ENCODE data around the gene CCDC186.

CCDC186 gene

GRCh38 chr10:114173921-114174694 is at the start of gene CCDC186:
Gene CCDC186, minus strand, starts transcription at chr10:114174203. Its CDS starts 10,935 bp downstream, at chr10:114163268.
- in situ Hi-C loops (cut with MboI; ENCODE audit: low pct_unique_long_range_greater_than_20kb, low sequenced_read_pairs), result no loop called here
- peak; percentile 92 for DNase-seq

GRCh38 chr10:114223066-114223465 is 49.1 kb upstream of the CCDC186 start:
- no peak for DNase-seq
- in situ Hi-C loops (cut with MboI; ENCODE audit: low pct_unique_long_range_greater_than_20kb, low sequenced_read_pairs), result no loop called here

DNA sequence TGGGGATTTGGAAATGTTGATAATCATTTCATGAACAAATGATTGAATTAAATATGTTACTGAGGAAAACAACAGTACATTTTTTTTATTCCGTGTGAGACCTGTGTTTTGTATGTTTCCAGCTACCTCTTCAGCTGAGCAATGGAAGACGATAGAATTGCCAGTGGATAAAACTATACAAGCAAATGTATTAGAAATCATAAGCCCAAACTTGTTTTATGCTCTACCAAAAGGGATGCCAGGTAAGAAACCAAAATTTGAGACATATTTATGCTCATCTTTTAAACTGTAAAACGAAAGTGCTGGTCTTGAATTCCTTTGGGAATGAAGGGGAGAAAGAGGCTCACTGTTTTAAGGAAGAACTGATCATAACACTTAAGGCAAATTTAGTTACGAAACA is 47.2 kb upstream of the CCDC186 start:
- in situ Hi-C loops (cut with MboI; ENCODE audit: low pct_unique_long_range_greater_than_20kb, low sequenced_read_pairs), result no loop called here
- no peak for DNase-seq

GRCh38 chr10:114220281-114220680 is 46.3 kb upstream of the CCDC186 start:
- no peak for DNase-seq
- in situ Hi-C loops (cut with MboI; ENCODE audit: low pct_unique_long_range_greater_than_20kb, low sequenced_read_pairs), result no loop called here

DNA sequence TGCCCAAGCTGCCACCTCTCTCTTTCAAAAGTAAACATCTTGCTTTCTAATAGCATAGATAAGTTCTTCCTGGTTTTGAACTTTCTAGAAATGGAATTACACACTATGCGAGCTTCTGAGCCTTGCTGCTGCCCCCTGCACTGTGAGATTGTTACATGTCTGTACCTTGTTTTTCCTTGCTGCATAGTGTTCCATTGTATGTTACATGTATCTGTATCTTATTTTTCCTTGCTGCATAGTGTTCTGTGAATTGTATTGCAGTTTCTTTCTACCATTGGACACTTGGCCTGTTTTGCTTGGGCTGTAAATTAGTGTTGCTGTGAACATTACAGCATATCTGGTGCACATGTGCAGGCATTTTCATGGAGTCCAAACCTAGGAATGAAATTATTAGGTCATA is 41.0 kb upstream of the CCDC186 start:
- in situ Hi-C loops (cut with MboI; ENCODE audit: low pct_unique_long_range_greater_than_20kb, low sequenced_read_pairs), result no loop called here
- no peak for DNase-seq

- DNase-seq, result no peak
- in situ Hi-C loops (cut with MboI; ENCODE audit: low pct_unique_long_range_greater_than_20kb, low sequenced_read_pairs), result no loop called here
Observed at GRCh38 chr10:114212153-114212552, 38.1 kb upstream of the CCDC186 start.

DNA sequence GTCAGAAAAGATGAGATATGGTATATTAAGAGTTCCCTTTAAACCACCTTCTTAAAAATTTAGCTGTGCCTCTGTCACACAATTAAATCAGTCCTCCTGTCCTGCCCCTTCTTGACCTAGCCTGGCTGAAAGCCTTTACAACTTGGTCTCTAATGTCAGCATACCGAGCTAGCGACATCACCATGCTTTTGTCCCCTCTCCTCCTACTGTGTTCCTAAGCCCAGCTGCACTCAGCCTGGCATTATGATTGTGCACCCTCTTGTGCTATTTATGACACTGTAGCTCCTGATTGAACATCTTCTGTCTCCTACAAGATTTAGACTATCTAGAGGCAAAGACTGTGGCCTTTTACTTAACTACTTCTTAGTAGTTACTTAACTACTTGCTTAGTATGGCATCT is 34.3 kb upstream of the CCDC186 start:
- in situ Hi-C loops (cut with MboI; ENCODE audit: low pct_unique_long_range_greater_than_20kb, low sequenced_read_pairs), result no loop called here
- no peak for DNase-seq

DNA sequence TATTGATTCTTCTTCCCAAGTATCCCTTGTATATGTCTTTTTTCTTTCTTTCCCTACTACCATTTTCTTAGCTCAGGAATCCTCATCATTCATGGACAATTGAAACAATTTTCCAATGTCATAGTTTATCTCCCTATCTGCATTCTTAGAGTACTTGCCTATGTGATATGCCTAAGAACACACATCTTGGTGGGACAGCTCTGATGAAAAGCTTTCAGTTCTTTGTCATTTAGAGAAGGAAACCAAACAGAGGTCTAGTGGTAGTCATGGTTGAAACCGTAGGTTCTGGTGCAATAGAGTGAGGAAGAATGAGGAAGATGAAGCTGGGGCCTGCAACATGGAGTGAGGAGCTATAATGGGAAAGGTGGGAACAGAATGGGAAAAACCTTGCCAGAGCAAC is 33.3 kb upstream of the CCDC186 start:
- no peak for DNase-seq
- in situ Hi-C loops (cut with MboI; ENCODE audit: low pct_unique_long_range_greater_than_20kb, low sequenced_read_pairs), result no loop called here

DNA sequence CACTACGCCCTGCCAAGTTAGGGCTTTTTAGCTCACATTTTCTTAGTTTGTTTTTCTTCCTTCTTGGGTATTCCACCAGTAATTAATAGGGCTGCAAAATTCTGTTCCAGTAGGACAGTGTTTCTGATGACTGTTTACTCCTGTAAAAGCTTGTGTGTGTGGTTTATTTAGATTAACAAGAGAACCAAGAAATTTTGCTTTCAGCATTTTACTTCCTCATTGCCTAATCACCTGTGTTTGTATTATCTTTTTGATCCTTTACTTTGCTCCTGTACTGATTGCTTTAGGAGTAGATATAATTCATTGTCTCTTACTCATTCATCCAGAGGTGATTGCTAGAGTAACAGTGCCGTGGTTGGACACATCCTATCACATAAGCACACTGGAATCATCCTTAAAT is 32.9 kb upstream of the CCDC186 start:
- DNase-seq, result no peak
- in situ Hi-C loops (cut with MboI; ENCODE audit: low pct_unique_long_range_greater_than_20kb, low sequenced_read_pairs), result no loop called here

DNA sequence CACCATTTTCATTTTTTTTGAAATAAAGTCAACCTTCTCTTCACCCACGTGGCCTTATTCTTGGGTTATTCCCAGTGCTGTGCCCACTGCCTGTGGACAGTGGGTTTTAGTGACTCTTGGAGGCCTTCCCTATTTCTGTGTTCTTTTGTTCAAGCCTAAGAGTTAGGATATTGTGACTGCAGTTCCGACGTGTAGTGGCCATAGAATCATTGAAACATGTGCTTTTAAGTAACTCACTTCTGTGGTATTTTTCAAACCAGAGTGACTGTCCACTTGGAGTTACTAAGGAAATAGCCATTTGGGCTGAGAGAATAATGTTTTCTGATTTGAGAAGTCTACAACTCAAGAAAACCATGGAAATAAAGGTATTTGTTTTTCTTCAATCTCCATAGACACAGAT is 28.8 kb upstream of the CCDC186 start:
- DNase-seq, result no peak
- in situ Hi-C loops (cut with MboI; ENCODE audit: low pct_unique_long_range_greater_than_20kb, low sequenced_read_pairs), result no loop called here

GRCh38 chr10:114199239-114199638 is 25.2 kb upstream of the CCDC186 start:
- in situ Hi-C loops (cut with MboI; ENCODE audit: low pct_unique_long_range_greater_than_20kb, low sequenced_read_pairs), result no loop called here
- DNase-seq, result no peak

DNA sequence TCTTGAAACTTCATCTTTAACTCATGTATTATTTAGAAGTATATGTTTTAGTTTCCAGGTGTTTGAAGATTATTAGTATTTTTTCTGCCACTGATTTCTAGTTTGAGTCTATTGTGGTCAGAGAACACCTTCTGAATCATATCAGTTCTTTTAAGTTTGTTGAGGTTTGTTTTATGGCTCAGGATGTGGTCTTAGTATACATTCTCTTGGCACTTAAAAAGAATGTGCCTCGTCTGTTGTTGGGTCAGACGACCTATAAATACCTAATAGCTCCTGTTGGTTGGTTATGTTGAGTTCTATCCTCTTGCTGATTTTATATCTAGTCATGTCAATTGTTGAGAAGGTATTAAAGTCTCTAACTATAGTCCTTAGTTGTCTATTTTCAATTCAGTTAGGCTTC is 21.1 kb upstream of the CCDC186 start:
- in situ Hi-C loops (cut with MboI; ENCODE audit: low pct_unique_long_range_greater_than_20kb, low sequenced_read_pairs), result no loop called here
- DNase-seq, result no peak

DNA sequence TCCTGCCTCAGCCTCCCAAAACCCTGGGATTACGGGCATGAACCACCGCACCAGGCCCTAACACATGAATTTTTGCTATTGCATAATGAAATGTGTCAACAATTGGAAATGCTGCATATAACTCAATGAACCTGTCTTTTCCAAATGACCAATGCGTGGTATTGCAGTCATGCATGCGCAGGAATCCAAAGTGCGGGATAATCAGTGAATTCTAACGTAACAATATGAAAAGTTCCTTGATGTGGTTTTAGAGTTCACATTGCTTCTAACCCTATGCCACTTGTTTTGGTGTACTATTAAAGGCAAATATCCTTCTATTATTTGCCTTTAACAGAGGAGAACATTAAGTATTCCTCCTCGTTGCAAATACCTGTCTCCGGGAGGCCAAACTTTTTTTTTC is 15.7 kb upstream of the CCDC186 start:
- in situ Hi-C loops (cut with MboI; ENCODE audit: low pct_unique_long_range_greater_than_20kb, low sequenced_read_pairs), result no loop called here
- no peak for DNase-seq

GRCh38 chr10:114188900-114189299 is 14.9 kb upstream of the CCDC186 start:
- in situ Hi-C loops (cut with MboI; ENCODE audit: low pct_unique_long_range_greater_than_20kb, low sequenced_read_pairs), result no loop called here
- no peak for DNase-seq

DNA sequence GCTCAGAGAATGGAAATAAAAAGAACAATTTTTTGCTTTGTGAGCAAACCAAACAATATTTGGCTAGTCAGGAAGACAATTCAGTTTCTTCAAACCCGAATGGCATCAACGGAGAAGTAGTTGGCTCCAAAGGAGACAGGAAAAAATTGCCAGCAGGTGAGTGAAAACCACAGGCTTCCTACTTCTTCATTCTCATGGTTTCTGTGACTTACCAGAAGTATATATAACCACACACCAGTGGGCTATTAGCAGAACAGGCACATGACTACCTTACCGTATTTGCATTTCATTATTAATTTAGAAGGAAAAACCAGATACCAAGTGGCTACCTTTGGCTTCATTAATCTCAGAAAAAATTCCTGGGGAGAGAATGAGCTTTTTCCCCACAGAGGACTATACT is 14.0 kb upstream of the CCDC186 start:
- in situ Hi-C loops (cut with MboI; ENCODE audit: low pct_unique_long_range_greater_than_20kb, low sequenced_read_pairs), result no loop called here
- DNase-seq, result no peak

GRCh38 chr10:114184276-114184675 is 10.3 kb upstream of the CCDC186 start:
- in situ Hi-C loops (cut with MboI; ENCODE audit: low pct_unique_long_range_greater_than_20kb, low sequenced_read_pairs), result no loop called here
- DNase-seq, result no peak

DNA sequence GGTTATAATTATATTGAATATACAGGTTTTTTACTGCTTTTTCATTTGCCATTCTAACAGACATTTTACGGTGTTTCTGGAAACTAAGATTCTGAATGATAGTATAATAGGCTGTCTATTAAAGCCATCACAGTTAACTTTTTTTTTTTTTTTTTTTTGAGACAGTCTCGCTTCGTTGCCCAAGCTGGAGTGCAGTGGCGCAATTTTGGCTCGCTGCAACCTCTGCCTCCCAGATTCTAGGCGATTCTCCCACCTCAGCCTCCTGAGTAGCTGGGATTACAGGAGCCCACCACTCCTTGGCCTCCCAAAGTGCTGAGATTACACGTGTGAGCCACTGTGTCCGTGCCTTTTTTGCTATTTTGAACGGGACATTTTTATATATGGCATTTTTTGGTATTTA is 9.6 kb upstream of the CCDC186 start:
- DNase-seq, result no peak
- in situ Hi-C loops (cut with MboI; ENCODE audit: low pct_unique_long_range_greater_than_20kb, low sequenced_read_pairs), result no loop called here

DNA sequence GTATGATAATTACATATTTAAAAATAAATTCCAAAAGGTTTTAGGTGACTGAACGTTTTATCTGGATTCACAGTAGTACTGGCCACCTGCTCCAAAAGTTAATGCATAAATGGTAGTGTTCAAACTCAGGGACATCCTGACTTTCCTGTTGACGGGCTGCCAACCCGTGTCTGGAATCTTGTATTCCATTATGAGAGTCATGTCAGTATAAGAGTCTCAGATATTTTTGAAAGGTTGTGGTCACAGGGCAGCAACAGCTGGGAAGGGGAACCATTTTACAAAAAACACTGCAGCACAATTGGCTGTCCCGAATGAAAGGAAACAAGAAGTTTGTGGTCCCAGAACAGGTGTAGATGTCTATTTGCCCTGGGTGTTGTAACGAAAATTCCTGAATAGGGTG is 8.0 kb upstream of the CCDC186 start:
- DNase-seq, result peak; percentile 26
- in situ Hi-C loops (cut with MboI; ENCODE audit: low pct_unique_long_range_greater_than_20kb, low sequenced_read_pairs), result no loop called here

GRCh38 chr10:114180937-114181336 is 6.9 kb upstream of the CCDC186 start:
- no peak for DNase-seq
- in situ Hi-C loops (cut with MboI; ENCODE audit: low pct_unique_long_range_greater_than_20kb, low sequenced_read_pairs), result no loop called here

- in situ Hi-C loops (cut with MboI; ENCODE audit: low pct_unique_long_range_greater_than_20kb, low sequenced_read_pairs), result no loop called here
- no peak for DNase-seq
Observed at GRCh38 chr10:114179747-114180146, 5.7 kb upstream of the CCDC186 start.

- no peak for DNase-seq
- in situ Hi-C loops (cut with MboI; ENCODE audit: low pct_unique_long_range_greater_than_20kb, low sequenced_read_pairs), result no loop called here
Observed at GRCh38 chr10:114179148-114179547, 5.1 kb upstream of the CCDC186 start, which contains the start of gene TDRD1. Gene TDRD1, plus strand, starts transcription at chr10:114179353. Its CDS starts 8,479 bp downstream, at chr10:114187832.
